GM12892 (cell line): ENCODE measurements around the gene VWA8.

Experiments
- POLR2A ChIP-seq: IDR thresholded peaks from 2 replicates; pipeline ENCODE4 v1.6.1; 2011; ENCODE audit warnings: low read depth, low read length, control low read depth
- POLR2AphosphoS5 ChIP-seq: IDR thresholded peaks from 2 replicates; pipeline ENCODE4 v1.6.1; 2011; ENCODE audit warnings: low read depth, low read length, control low read depth
- TAF1 ChIP-seq: IDR thresholded peaks from 2 replicates; pipeline ENCODE4 v1.6.1; 2011; ENCODE audit warnings: low read depth, mild to moderate bottlenecking, control low read depth, low read length, borderline replicate concordance

DNA sequence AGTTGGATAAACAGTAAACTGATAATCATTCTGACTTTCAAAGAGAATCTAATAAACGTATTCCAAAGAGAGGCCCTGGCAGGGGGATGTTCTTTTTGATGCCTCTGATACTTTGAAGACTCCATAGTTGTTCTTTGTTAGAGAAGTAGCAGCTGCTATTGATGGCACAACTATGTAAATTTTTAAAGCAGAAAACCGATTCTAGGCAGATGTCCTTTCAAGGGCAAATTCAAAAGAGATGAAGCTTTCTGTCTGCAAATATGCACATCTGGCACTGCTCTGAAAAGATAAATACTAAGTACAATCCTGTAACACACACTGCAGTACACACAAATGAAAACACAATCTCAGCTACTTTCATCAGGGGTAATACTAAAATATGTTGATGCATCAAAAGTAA, 250.1 kb downstream of the VWA8 start:
- no peak for TF ChIP-seq POLR2A
- no peak for TF ChIP-seq POLR2AphosphoS5
- TF ChIP-seq TAF1: no peak
